Measurements from ENCODE around the gene DDX50.

DNA sequence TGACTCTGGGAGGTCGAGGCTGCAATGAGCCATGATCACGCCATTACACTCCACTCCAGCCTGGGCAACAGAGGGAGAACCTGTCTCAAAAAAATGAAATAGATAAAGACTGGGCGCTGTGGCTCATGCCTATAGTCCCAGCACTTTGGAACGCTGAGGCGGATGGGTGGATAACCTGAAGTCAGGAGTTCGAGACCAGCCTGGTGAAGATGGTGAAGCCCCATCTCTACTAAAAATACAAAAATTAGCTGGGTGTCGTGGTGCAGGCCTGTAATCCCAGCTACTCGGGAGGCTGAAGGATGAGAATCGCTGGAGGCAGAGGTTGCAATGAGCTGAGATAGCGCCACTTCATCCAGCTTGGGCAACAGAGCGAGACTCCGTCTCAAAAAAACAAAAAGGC lies 53.8 kb downstream of the DDX50 start:
- TF ChIP-seq POLR2A (IDR thresholded peaks at IDR 0.05) (no peak), EP300 (IDR thresholded peaks at IDR 0.05) (no peak), POLR2AphosphoS5 (IDR thresholded peaks at IDR 0.05) (no peak)
